HepG2 (cell line): Measurements from ENCODE around the gene PAPPA2. TPM values are rescaled to one million over a fixed set of nuclear protein-coding genes. Genes with fewer than 3 reads are reported as not detected.

Experiments used
- ATAC-seq: fragments of 200-7000 bp; cut with Tn5 transposase; 3 replicates; pipeline ENCODE4 v1.9.1; 2020; ENCODE audit warnings: mild to moderate bottlenecking, moderate library complexity
- BruUV-seq: library from RNA; stranded (reverse); fragments of 400-500 nt; replicated peaks from 2 replicates; lab custom pipeline; 2021; lab: Mats Ljungman, UMichigan
- CTCF ChIA-PET: fragments of 300-600 bp; formaldehyde crosslinking; extraction: SDS; loops from one replicate; lab custom pipeline; 2021; ENCODE audit warnings: low total read pairs, inconsistent platforms, low intra/inter-chr PET ratio; lab: Yijun Ruan, JAX
- POLR2A ChIA-PET: fragments of 350-600 bp; sonication (Branson Sonifier 250); formaldehyde crosslinking; loops from one replicate; lab custom pipeline; 2020; ENCODE audit warnings: antibody characterized with exemption, inconsistent platforms; lab: Yijun Ruan, JAX
- DNase-seq: peaks from one replicate; pipeline ENCODE4 v3.0.0-alpha.2; 2015; ENCODE audit warnings: low spot score
- FAIRE-seq: peaks from 3 replicates; lab custom pipeline; 2011; peaks lifted over from hg19 to GRCh38; lab: Jason Lieb, UNC
- H2AFZ ChIP-seq: one replicate; pipeline ENCODE4 v1.6.1; 2011; ENCODE audit warnings: low read length, inconsistent platforms
- H3K27ac ChIP-seq: fragments of 300-600 bp; 3 replicates; pipeline ENCODE4 v1.8.0; 2011; ENCODE audit warnings: mixed run types, mild to moderate bottlenecking, mixed read lengths, low read length, inconsistent platforms; ENCODE audit not compliant: insufficient read depth; ENCODE audit errors: extremely low read length
- H3K27me3 ChIP-seq, 2 experiments: fragments of 200-600 bp in 1 of 2; 2 replicates in 1 of 2; 3 replicates in 1 of 2; pipeline versions ENCODE4 v1.6.0 to v1.8.0; 2011; ENCODE audit warnings: low read length in 2 of 2, mild to moderate bottlenecking in 2 of 2, moderate library complexity in 2 of 2, inconsistent platforms in 1 of 2; ENCODE audit not compliant: insufficient read depth in 2 of 2, control insufficient read depth in 1 of 2
- H3K36me3 ChIP-seq, 2 experiments: fragments of 200-600 bp in 1 of 2; replicated peaks in 1 of 2; 2 replicates in 1 of 2; 3 replicates in 1 of 2; pipeline versions ENCODE4 v1.5.1 to v1.8.0; 2011; ENCODE audit warnings: low read length in 2 of 2, inconsistent platforms in 1 of 2; ENCODE audit not compliant: insufficient read depth in 2 of 2, control insufficient read depth in 1 of 2
- H3K4me1 ChIP-seq: 2 replicates; pipeline ENCODE4 v1.5.1; 2012; ENCODE audit warnings: low read length, inconsistent platforms; ENCODE audit not compliant: insufficient read depth
- H3K4me2 ChIP-seq: 2 replicates; pipeline ENCODE4 v1.6.0; 2011; ENCODE audit warnings: low read depth, low read length, inconsistent platforms
- H3K4me3 ChIP-seq, 3 experiments: fragments of 200-600 bp in 1 of 3; sonication (generic), shearing (Covaris generic) in 1 of 3; replicated peaks in 1 of 3; 2 replicates each; pipeline ENCODE4 v1.5.1; 2011 to 2016; ENCODE audit warnings: low read length in 3 of 3, inconsistent platforms in 2 of 3, low read depth in 2 of 3, mild to moderate bottlenecking in 2 of 3, control low read depth in 1 of 3, mixed read lengths in 1 of 3; ENCODE audit not compliant: insufficient read depth in 1 of 3
- H3K79me2 ChIP-seq: one replicate; pipeline ENCODE4 v1.6.1; 2011; ENCODE audit warnings: low read length, inconsistent platforms; ENCODE audit not compliant: insufficient read depth
- H3K9ac ChIP-seq: 2 replicates; pipeline ENCODE4 v1.6.0; 2011; ENCODE audit warnings: mild to moderate bottlenecking, low read depth, low read length, inconsistent platforms; ENCODE audit not compliant: insufficient read depth
- H3K9me3 ChIP-seq: 2 replicates; pipeline ENCODE4 v1.5.1; 2012; ENCODE audit warnings: mild to moderate bottlenecking, low read length
- H4K20me1 ChIP-seq: 2 replicates; pipeline ENCODE4 v1.6.0; 2011; ENCODE audit warnings: inconsistent platforms, mild to moderate bottlenecking, low read length, moderate library complexity; ENCODE audit not compliant: insufficient read depth
- PPARG ChIP-seq: conservative IDR thresholded peaks from 2 replicates; pipeline ENCODE4 v1.6.1; 2016; ENCODE audit warnings: missing biosample characterization, missing genetic modification reagents
- PRDM15 ChIP-seq: sonication (generic); formaldehyde crosslinking; IDR thresholded peaks from 2 replicates; pipeline ENCODE4 v1.4.0; 2020; ENCODE audit warnings: missing genetic modification reagents
- ZNF160 ChIP-seq: sonication (generic); formaldehyde crosslinking; IDR thresholded peaks from 2 replicates; pipeline ENCODE4 v1.8.0; 2022; ENCODE audit warnings: mild to moderate bottlenecking, inconsistent platforms, missing genetic modification reagents
- WGBS: methylation state at CpG from one replicate; pipeline ENCODE4 v1.1.6; 2017; ENCODE audit warnings: low lambda C conversion rate; 5-methylcytosine and 5-hydroxymethylcytosine counted together
- in situ Hi-C: cut with HindIII; loops from 2 replicates; pipeline ENCODE4 v1.10.0; 2017; ENCODE audit warnings: low pct_unique_long_range_greater_than_20kb; ENCODE audit not compliant: extremely low pct_ligation_motif_present
- intact Hi-C: fragments of 100-400 bp; cut with micrococcal nuclease; formaldehyde crosslinking; loops from one replicate; pipeline ENCODE4 v1.10.0; 2022; ENCODE audit not compliant: unreplicated experiment
- polyA plus RNA-seq, 8 experiments: library from polyadenylated mRNA; depleted of rRNA in 3 of 8; stranded (reverse) in 7 of 8; unstranded in 1 of 8; fragments of >200 nt; fragmentation: Illumina TruSeq in 4 of 8; extraction: Trizol in 4 of 8; gene quantifications; 2 replicates each; pipeline versions ENCODE4 v1.2.1 to v1.2.3, GENCODE V29; 2011 to 2016; ENCODE audit warnings: low read depth in 4 of 8, missing spikeins in 1 of 8, mixed read lengths in 1 of 8; ENCODE audit not compliant: insufficient read depth in 1 of 8
- total RNA-seq, 5 experiments: library from RNA; depleted of rRNA; stranded (reverse); fragments of >200 nt; fragmentation: Illumina TruSeq; extraction: Trizol; gene quantifications; 2 replicates each; pipeline ENCODE4 v1.2.3, GENCODE V29; 2016; ENCODE audit warnings: low read depth in 1 of 5
- TF ChIP-seq, protein P1 (sequence below): sonication (generic); formaldehyde crosslinking; IDR thresholded peaks from 2 replicates; pipeline ENCODE4 v1.5.0; 2020; ENCODE audit warnings: mild to moderate bottlenecking, missing genetic modification reagents, moderate library complexity
- TF ChIP-seq, protein P2 (sequence below): sonication (generic); formaldehyde crosslinking; IDR thresholded peaks from 2 replicates; pipeline ENCODE4 v1.9.0; 2021; ENCODE audit warnings: missing genetic modification reagents, borderline replicate concordance

The PAPPA2 gene
- total and polyA plus RNA-seq, 2 of the 13 experiments (the other 11 are each of a cell fraction or from before 2014, with no cell fraction given), result 0.01 TPM; not detected in 1

DNA sequence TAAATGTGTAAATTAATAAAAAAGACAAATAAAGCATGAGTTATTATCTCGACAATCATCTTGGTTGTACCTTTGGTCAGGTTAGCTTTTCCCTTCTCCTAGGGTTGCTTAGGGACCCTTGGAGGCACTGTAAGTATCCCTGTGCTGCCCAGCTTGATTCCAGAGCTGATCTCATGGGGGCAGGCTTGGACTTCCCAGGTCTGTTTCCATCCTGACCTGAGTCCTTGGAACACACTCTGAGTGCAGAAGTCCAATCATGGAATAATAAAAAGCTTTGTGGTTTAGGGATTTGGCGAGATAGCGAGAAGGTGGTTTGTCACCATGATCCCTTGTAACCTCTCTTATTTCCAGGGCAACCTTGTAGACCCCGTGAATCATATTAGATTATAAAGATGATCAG lies 18.7 kb upstream of the PAPPA2 start:
- intact Hi-C loops (no loop called here), in situ Hi-C loops (no loop called here)
- Histone ChIP-seq H3K36me3 (no peaks in the 10 kb centered on the region), H3K9me3 (no peaks in the 10 kb centered on the region), H3K79me2 (no peaks in the 10 kb centered on the region), H2AFZ (no peak overlapping the region), H3K27me3 (no peaks in the 10 kb centered on the region)
- DNase-seq (no peak), FAIRE-seq (no peak)
- ChIA-PET CTCF (no interaction called here), POLR2A (no interaction called here)
- TF ChIP-seq PPARG (CRISPR knock-in tag), result no peak
- TF ChIP-seq, protein P1, sequence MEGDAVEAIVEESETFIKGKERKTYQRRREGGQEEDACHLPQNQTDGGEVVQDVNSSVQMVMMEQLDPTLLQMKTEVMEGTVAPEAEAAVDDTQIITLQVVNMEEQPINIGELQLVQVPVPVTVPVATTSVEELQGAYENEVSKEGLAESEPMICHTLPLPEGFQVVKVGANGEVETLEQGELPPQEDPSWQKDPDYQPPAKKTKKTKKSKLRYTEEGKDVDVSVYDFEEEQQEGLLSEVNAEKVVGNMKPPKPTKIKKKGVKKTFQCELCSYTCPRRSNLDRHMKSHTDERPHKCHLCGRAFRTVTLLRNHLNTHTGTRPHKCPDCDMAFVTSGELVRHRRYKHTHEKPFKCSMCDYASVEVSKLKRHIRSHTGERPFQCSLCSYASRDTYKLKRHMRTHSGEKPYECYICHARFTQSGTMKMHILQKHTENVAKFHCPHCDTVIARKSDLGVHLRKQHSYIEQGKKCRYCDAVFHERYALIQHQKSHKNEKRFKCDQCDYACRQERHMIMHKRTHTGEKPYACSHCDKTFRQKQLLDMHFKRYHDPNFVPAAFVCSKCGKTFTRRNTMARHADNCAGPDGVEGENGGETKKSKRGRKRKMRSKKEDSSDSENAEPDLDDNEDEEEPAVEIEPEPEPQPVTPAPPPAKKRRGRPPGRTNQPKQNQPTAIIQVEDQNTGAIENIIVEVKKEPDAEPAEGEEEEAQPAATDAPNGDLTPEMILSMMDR, result peak; percentile 16; the same call in 1 of the 2 replicates
- TF ChIP-seq, all 625 proteins: peak for 1
- no peak overlapping the region for H3K4me3 ChIP-seq
- WGBS, result 0% methylated on average over 4 of the region's 4 CpGs
- no peak overlapping the region for H3K27ac ChIP-seq
- no peaks in the 10 kb centered on the region for H3K4me1 ChIP-seq
- no TSS peak for BruUV-seq
- ATAC-seq, result peak; percentile 43; the same call in 1 of the 3 replicates
- no peaks in the 10 kb centered on the region for H4K20me1 ChIP-seq
- H3K4me2 ChIP-seq, result no peak overlapping the region
- H3K9ac ChIP-seq, result no peak overlapping the region

GRCh38 chr1:176445402-176445801 lies 17.6 kb upstream of the PAPPA2 start:
- DNase-seq, result no peak
- 3% methylated on average over 2 of the region's 2 CpGs for WGBS
- no peak overlapping the region for H3K4me2 ChIP-seq
- no peak overlapping the region for H2AFZ ChIP-seq
- no peak for ATAC-seq
- ChIA-PET CTCF (no interaction called here), POLR2A (no interaction called here)
- H3K27me3 ChIP-seq, result no peaks in the 10 kb centered on the region
- TF ChIP-seq, protein P2, sequence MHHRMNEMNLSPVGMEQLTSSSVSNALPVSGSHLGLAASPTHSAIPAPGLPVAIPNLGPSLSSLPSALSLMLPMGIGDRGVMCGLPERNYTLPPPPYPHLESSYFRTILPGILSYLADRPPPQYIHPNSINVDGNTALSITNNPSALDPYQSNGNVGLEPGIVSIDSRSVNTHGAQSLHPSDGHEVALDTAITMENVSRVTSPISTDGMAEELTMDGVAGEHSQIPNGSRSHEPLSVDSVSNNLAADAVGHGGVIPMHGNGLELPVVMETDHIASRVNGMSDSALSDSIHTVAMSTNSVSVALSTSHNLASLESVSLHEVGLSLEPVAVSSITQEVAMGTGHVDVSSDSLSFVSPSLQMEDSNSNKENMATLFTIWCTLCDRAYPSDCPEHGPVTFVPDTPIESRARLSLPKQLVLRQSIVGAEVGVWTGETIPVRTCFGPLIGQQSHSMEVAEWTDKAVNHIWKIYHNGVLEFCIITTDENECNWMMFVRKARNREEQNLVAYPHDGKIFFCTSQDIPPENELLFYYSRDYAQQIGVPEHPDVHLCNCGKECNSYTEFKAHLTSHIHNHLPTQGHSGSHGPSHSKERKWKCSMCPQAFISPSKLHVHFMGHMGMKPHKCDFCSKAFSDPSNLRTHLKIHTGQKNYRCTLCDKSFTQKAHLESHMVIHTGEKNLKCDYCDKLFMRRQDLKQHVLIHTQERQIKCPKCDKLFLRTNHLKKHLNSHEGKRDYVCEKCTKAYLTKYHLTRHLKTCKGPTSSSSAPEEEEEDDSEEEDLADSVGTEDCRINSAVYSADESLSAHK (CRISPR knock-in tag), result no peak
- TF ChIP-seq ZNF160 (no peak), PRDM15 (CRISPR knock-in tag) (no peak)
- no peaks in the 10 kb centered on the region for H3K9me3 ChIP-seq
- H3K4me3 ChIP-seq, result no peak overlapping the region
- H3K9ac ChIP-seq, result no peak overlapping the region
- no peaks in the 10 kb centered on the region for H3K36me3 ChIP-seq
- BruUV-seq, result no TSS peak
- no peak overlapping the region for H3K27ac ChIP-seq
- no peaks in the 10 kb centered on the region for H3K4me1 ChIP-seq
- intact Hi-C loops, result no loop called here
- no peaks in the 10 kb centered on the region for H3K79me2 ChIP-seq
- no peak for FAIRE-seq
- no peaks in the 10 kb centered on the region for H4K20me1 ChIP-seq
- in situ Hi-C loops, result no loop called here
